NCI-H345 treated with DMSO at 0.1 percent for 48 hours (cell line): Measurements from ENCODE around the gene KANK2.
A peak's percentile ranks its signal among the peaks of the same experiment; 100 is the strongest.
"Not testable (repeated sequence)": the region's sequence is repeated elsewhere in the genome, so short reads cannot be mapped to it uniquely, and the experiment has no call there.

Experiments used
- DNase-seq: peaks from one replicate; lab custom pipeline; 2025; ENCODE audit not compliant: unreplicated experiment; lab: John Stamatoyannopoulos, UW

Gene KANK2

DNA sequence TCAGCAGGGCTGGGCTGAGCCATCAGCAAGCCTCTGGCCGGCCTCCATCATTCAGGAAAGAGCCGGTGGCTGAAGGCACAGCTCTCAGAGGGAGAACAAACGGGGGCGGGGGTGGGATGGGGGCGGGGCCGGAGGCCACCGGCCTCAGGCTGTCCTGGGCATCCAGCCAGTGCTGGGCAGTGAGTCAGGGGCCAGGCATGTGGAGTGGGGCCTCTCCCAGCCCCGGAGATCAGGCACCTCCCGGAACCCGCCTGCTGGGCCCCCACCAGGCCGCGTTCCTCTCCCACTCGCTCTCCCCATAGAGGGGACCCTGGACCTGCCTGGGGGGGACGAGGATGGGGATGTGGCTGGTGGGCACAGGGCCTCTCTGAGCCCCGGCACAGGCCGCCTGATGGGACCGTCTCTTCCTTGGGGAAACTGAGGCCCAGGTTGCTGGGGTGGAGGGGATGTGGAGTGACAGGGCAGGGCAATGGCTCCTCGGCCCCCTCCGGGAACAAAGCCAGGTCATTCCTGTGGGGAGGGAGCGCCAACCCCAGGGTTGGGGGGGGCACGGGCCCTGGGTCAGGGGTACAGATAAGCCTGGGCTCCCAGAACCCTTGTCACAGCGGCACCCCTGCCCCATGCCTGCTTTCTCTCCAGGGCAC, 54.7 kb downstream of the KANK2 start:
- no peak for DNase-seq

DNA sequence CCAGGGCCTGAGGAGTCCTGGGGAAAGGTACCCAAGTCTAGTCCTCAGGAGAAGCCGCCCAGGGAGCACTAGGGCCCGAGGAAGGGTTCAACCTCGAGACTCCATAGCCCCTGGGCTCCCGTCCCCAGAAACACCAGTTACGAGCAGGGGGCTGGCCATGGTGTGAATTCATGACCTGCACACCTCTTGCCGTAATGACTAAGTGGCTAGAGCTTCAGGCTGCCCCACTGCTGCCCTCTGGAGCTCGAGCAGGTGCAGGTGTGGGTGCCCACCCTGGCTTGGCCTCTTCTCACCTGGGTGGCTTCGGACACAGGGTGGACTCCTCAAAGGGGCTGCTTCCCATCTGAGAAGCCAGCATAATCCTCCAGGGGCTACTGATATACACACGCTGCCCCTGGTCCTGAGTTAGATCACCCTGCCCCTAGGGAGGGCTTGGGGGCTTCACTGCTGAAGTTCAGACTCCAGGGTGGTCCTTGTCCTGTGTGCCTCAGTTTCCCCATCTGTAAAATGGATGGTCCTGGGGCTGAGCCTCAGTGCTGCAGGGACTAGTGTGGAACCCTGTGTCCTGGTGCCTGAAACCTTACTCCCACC, 55.3 kb downstream of the KANK2 start:
- DNase-seq: no peak

DNA sequence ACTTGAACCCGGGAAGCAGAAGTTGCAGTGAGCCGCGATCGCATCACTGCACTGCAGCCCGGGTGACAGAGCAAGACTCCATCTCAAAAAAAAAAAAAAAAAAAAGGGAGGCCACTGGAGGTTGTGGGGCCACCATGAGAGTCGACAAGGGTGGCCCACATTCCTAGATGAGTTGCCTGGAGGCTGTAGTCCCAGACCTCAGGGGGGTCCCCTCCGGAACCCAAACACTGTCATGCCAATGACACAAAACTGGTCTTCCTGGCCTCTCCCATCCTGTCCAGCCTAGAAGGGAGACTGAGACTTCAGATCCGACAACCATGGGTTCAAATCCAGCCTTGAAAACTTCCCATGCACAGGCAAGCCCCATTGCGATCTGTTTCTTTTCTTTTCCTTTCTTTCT, 56.4 kb downstream of the KANK2 start:
- no peak for DNase-seq

DNA sequence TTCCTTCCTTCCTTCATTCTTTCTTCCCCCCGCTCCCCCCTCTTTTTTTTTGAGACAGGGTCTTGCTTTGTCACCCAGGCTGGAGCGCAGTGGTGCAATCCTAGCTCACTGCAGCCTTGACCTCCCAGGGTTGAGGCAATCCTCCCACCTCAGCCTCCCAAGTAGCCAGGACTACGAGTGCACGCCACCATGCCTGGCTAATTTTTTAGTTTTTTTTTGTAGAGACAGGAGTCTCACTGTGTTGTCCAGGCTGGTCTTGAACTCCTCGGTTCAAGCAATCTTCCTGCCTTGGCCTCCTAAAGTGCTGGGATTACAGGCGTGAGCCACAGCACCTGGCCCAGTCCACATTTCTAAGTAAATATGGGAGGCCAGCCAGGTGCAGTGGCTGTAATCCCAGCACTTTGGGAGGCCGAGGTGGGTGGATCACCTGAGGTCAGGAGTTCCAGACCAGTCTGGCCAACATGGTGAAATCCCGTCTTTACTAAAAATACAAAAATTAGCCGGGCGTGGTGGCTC, 57.3 kb downstream of the KANK2 start:
- DNase-seq: not testable (repeated sequence)

DNA sequence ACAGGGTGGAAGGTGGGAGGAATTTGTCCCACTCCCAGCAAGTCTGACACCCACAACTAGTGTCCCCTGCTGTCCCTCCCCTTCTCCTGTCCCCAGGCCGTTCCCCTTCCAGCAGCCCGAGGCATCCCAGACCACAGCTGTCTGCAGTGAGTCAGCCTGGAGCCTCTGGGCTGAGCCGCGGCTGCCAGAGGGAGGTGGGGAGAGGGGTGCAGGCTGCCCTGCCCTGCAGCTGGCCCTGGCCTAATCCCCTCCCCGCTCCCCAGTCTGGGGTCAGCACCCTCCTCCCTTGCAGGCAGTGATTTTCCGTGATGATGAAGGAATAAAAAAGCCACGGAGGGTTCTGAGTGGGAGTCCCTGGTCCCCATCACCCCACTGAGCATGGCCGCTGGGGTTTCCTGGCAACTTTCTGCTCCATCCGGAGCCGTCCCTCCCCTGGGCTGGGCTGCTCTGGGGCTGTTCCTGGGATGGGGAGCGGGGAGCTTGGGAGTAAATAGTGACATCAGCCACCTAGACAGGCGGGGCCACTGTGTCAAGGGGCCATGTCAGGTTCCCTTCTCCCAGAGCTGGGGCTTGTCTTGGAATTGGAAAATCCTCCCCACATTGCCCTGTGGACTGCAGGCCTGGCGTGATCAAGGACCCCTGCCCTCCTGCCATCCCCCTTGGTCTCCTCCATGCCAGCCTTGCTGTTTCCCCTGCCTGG, 58.6 kb downstream of the KANK2 start:
- DNase-seq: no peak

DNA sequence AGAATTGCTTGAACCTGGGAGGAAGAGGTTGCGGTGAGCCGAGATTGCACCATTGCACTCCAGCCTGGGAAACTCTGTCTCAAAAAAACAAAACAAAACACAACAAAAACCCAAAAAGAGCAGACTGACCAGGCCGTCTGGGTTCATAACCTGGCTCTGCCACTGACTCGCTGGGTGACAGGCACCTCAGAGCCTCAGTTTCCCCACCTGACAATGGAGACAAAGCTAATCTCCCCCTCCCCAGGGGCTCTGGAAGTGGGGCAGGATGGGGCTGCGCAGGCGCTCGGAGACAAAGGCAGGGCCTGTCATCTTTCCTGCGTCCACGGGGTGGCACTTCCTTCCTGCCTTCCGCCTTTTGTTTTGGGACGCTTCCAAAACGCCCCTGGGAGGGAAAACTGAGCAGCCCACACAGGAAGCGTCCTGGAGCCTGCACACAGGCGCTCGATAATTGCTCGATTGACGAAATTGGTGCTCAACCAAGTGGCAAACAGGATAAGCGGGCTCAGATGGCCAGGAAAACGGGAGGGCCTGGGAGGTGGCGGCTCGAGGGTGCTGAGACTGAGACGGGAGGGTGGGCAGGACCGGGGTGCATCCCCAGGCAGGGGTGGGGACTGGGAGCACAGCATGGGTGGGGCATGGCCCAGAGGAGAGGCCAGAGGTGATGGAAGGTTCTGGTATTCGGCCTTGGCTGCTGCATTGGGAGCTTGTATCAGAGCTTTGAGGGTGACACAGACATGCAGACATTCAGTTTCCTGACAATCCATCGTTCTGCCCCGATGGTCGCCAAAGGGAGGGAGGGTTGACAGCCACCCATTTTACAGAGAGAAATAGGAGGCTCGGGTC, 59.6 kb downstream of the KANK2 start:
- DNase-seq: peak; percentile 20

DNA sequence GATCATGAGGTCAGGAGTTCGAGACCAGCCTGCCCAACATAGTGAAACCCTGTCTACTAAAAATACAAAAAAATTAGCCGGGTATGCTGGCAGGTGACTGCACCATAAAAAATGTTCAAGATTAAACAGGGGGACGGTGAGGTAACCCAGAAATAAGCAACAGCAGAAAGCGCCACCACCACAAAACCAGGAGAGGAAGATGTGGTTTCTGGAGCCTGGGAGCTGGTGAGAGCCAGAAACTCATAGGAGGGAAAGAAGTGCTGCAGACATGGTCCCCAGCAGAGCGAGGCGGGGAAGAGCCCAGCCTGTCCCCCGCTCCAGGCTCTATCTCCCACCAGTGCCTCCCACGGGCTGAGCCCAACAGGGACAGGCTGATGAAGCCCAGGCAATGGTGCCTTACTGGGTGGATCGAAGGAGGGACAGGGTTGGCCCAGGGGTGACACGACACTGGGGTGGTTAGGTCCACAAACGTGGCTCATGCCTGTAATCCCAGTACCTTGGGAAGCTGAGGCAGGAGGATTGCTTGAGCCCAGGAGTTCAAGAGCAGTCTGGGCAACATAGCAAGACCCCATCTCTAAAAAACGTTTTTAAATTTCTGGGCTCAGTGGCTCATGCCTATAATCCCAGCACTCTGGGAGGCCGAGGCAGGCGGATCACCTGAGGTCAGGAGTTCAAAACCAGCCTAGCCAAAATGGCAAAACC, 60.8 kb downstream of the KANK2 start:
- DNase-seq: no peak

DNA sequence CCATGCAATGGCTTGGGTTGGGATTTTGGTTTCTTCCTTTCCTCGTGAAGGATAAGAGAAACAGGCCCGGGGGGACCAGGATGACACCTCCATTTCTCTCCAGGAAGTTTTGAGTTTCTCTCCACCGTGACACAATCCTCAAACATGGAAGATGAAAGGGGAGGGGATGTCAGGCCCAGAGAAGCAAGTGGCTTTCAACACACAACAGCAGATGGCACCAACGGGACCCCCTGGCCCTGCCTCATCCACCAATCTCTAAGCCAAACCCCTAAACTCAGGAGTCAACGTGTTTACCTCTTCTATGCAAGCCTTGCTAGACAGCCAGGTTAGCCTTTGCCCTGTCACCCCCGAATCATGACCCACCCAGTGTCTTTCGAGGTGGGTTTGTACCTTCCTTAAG, 65.9 kb downstream of the KANK2 start:
- DNase-seq: no peak

DNA sequence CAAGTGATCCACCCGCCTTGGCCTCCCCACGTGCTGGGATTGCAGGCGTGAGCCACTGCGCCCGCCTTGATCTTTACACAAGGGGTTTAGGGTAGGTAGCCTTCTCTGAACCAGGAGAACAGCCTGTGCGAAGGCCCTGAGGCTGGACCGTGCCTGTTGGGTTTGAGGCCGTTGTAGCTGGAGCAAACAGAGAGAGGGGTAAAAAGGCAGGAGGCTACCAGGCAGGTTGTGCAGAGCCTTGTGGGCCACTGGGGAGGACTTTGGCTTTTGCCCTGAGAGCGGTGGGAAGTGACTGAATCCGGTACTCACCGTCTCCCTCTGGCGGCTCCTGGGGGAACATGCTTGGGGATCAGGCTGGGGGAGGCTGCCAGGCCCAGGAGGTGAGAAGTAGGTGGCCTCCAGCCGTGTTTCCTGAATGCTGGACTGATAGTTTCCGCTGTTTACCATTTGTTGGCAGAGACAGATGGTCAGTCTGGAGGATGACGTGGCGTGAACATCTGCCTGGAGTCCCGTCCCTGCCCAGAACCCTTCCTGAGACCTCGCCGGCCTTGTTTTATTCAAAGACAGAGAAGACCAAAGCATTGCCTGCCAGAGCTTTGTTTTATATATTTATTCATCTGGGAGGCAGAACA, 66.4 kb downstream of the KANK2 start:
- DNase-seq: peak; percentile 0

DNA sequence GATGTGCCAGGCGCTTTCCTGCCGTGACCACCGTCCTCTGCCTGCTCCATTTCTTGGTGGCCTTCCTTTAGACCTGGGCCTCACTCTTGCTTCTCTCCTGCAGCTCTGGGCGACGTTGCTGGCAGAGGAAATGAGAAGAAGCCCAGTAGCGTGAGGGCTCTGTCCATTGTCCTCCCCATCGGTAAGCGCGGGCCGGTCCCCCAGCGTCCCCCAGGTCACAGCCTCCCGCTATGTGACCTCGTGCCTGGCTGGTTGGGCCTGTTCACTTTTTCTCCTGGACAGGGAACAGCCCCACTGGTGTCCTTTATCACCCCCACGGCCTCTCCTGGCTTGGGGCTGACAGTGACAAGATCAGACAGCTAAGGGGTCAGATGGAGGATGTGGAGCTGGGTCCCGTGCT, 69.4 kb downstream of the KANK2 start:
- no peak for DNase-seq

DNA sequence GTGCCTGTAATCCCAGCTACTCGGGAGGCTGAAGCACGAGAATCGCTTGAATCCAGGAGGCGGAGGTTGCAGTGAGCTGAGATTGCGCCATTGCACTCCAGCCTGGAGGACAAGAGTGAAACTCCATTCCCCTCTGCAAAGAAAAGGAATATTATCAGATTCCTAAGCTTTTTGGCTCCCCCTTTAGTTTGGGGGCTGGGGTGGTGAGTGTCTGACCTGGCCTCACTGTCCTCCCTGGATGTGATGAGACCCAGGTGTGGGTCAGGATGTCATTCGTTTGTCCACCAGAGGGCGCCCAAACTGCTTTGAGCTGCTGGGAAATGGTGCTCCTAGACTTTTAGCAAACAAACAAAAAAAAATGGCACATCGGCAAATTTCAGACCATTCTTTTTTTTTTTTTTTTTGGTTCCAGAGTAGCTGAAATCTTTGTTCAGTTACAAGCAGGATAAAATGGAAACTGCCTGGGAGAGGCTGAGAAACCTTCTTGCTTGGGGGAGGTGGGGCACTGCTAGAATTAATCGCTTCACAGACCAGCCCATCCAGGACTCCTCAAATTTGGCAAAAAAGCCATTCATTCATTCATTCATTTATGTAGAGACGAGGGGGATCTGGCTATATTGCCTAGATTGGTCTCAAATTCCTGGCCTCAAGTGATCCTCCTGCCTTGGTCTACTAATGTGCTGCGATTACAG, 71.2 kb downstream of the KANK2 start:
- DNase-seq: peak; percentile 0

DNA sequence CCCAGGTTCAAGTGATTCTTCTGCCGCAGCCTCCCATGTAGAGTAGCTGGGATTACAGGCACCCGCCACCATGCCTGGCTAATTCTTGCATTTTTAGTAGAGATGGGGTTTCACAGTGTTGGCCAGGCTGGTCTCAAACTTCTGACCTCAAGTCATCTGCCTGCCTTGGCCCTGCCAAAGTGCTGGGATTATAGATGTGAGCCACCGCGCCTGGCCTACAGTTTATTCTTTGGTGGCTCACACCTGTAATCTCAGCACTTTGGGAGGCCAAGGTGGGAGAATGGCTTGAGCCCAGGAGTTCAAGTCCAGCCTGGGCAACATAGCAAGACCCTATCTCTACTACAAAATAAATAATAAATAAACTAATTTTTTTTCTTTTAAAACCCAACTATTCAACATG, 73.2 kb downstream of the KANK2 start:
- DNase-seq: not testable (repeated sequence)

DNA sequence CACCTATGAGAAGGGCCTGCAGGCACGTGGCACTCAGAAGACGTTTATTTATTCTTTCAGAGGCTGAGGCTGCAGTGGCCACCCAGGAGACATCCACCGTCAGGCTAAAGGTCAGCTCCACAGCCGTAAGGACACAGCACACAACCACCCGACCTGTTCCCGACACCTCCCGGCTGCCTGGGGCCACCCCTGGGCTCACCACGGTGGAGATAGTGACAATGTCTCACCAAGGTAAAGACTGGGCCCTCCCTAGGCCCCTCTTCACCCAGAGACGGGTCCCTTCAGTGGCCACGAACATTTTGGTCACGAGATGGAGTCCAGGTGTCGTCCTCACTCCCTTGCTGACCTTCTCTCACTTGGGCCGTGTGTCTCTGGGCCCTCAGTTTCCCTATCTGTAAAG, 74.2 kb downstream of the KANK2 start:
- DNase-seq: no peak

DNA sequence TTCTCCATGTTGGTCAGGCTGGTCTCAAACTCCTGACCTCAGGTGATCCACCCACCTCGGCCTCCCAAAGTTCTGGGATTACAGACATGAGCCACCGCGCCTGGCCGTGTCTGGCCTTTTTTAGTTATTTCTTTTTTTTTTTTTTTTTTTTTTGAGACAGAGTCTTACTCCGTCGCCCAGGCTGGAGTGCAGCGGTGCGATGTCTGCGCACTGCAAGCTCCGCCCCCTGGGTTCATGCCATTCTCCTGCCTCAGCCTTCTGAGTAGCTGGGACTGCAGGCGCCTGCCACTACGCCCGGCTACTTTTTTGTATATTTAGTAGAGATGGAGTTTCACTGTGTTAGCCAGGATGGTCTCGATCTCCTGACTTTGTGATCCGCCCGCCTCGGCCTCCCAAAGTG, 75.4 kb downstream of the KANK2 start:
- not testable (repeated sequence) for DNase-seq

DNA sequence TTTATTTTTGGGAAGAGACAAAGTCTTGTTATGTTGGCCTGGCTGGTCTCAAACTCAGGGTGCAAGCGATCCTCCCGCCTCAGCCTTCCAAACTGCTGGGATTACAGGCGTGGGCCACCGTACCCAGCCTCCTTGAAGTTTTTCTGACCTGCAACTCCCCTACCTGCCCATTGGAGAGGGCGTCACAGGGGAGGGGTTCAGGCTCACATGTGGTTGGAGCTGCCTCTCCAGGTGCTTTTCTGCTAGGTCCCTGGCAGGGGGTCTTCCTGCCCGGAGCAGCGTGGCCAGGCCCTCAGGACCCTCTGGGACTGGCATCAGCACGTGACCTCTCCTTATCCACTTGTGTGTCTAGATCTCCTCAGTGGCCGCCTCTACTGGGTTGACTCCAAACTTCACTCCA, 80.8 kb downstream of the KANK2 start:
- no peak for DNase-seq

DNA sequence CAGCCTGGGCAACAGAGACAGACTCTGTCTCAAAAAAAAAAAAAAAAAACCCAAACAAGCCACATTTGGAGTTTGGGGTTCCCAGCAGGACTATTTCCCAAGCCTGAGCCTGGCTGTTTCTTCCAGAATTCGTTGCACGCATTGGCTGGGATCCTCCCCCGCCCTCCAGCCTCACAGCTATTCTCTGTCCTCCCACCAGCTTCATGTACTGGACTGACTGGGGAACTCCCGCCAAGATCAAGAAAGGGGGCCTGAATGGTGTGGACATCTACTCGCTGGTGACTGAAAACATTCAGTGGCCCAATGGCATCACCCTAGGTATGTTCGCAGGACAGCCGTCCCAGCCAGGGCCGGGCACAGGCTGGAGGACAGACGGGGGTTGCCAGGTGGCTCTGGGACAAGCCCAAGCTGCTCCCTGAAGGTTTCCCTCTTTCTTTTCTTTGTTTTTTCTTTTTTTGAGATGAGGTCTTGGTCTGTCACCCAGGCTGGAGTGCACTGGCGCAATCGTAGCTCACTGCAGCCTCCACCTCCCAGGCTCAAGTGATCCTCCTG, 81.4 kb downstream of the KANK2 start:
- no peak for DNase-seq

DNA sequence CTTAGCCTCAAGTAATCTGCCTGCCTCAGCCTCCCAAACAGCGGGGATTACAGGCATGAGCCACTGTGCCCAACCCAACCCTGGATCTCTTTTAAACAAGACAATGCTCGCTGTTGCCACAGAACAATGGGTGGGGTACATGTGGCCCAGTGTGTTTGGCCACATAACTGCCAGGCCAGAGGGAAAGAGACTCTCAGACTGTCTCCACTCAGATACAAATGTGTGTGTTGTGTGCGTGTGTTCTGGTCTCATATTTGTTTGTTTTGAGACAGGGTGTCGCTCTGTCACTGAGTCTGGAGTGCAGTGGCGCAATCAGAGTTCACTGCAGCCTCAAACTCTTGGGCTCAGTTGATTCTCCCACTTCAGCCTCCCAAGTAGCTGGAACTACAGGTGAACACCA, 82.3 kb downstream of the KANK2 start:
- no peak for DNase-seq
